Measurements from ENCODE around the gene ALG8.

- TF ChIP-seq CTCF (IDR thresholded peaks at IDR 0.05) (no peak), EZH2phosphoT487 (IDR thresholded peaks at IDR 0.05) (no peak)
These were observed 29.4 kb upstream of the ALG8 start for GRCh38 chr11:78168539-78169477.
